GM21825 (cell line): ENCODE results near the gene DFFB.

Experiments
- ATAC-seq: cut with Tn5 transposase; IDR thresholded peaks from one replicate; pipeline ENCODE4 v1.9.1; 2021; ENCODE audit warnings: mild to moderate bottlenecking, moderate library complexity; ENCODE audit not compliant: unreplicated experiment

DFFB gene

DNA sequence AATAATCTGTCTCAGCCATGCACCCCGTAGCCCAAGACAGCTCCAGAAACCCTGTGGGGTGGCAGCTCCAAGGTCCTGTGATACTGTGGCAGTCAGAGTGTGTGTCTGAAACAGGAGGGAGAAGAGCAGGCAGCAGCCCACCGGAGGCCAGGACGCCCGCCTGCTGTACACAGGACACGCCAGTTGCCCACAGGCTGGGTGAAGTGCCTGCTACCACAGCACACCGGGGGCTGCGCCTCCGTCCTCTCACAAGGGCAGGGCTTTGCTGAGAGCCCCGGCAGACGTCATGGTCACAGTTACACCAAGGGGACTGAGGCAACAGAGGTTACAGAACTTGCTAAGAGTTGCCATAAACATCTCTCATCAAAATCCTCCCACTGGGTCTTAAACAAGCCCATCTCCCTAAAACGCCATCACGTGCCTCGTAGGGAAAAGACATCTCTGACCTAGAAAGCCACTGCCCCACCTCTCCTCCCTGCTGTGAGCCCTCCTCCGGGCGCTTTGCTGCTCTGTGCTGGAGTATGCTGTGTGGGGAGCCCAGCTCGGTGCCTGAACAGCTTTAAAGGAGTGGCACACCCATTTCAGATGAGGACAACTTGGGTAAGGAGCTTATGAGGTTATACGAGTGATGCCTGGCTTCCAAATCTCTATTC lies 37.5 kb downstream of the DFFB start:
- no peak for ATAC-seq

GRCh38 chr1:3895279-3895950 lies 38.1 kb downstream of the DFFB start:
- no peak for ATAC-seq

GRCh38 chr1:3895951-3896325 lies 38.7 kb downstream of the DFFB start:
- no peak for ATAC-seq

DNA sequence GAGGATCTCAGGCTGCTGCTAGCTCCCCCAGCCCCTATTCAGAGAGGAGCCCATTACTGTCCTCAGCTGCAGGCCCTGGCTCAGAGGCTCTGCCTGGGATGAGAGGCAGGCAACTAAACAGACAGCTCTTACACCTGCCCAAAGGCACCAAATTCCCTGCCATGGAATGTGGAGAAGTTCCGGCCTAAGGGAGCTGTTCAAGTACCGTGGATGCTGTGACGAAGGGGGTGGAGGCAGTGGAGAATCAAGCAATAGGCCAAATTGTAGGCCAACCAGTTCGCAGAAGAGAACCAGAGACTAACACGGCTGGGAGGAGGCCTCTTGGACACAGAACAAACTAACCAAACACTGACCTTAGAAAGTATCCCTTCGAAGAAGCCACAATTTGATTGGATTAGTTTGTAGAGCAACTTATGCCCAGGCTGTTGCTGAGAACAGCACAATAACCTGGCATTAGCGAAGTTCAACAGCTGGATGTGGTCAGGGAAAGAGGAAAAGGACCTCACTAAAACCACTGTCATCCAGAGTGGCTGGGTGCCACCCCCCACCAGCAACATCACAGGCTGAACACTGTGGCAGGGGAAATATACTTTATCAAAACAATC lies 39.2 kb downstream of the DFFB start:
- no peak for ATAC-seq

GRCh38 chr1:3898475-3898735 lies 41.1 kb downstream of the DFFB start:
- ATAC-seq: no peak

- no peak for ATAC-seq
Measured at GRCh38 chr1:3898994-3899753, 41.9 kb downstream of the DFFB start.

- ATAC-seq: peak; percentile 13
Measured at GRCh38 chr1:3899754-3900149, 42.5 kb downstream of the DFFB start.

- ATAC-seq: peak; percentile 59
Measured at GRCh38 chr1:3900150-3900968, 43.1 kb downstream of the DFFB start, which contains the start of gene C1orf174. C1orf174 (minus strand) TSS chr1:3900272; CDS start chr1:3900186, 86 bp downstream.

- ATAC-seq: peak; percentile 55
Measured at GRCh38 chr1:3900969-3901529, 43.8 kb downstream of the DFFB start.

- no peak for ATAC-seq
Measured at GRCh38 chr1:3902111-3902511, 44.8 kb downstream of the DFFB start.

GRCh38 chr1:3902571-3903091 lies 45.4 kb downstream of the DFFB start:
- ATAC-seq: no peak

GRCh38 chr1:3903141-3904005 lies 46.1 kb downstream of the DFFB start:
- no peak for ATAC-seq

- ATAC-seq: no peak
Measured at GRCh38 chr1:3904006-3904842, 46.9 kb downstream of the DFFB start.

- no peak for ATAC-seq
Measured at GRCh38 chr1:3904843-3905185, 47.5 kb downstream of the DFFB start.

- ATAC-seq: no peak
Measured at GRCh38 chr1:3905266-3905952, 48.1 kb downstream of the DFFB start.

DNA sequence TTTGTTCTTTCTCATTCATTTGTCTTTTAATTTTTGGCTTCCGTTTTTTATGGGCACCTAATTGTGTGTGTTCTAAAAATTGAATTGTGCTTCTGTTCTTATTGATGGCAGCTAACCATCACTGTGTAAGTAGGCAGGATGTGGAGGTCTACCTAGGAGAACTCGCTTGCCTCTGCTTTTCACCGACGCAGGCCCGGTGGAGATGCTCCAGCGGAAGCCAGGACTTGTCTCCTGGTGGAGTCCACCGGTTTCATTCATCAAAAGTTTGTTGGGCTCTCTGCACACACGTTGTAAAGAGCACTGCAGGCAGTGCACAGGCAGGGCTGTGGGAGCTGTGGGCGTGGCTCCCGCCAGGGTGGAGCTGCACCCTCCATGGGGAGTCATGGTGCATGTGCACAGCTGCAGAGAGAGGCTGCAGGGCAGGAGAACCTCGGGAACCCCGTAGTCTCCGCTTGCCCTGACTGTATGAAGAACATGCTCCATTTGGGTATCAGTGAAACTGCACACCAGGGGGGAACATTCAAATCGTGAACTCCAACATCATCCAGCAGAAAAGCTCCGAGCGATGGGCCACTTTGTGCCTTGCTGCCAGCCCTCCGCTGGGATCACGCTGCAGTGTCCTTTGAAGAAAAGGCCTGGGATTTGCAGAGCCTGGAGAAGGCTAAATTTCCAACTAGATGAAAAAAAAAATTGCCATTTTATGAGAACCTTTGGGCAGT lies 48.8 kb downstream of the DFFB start:
- no peak for ATAC-seq

- ATAC-seq: no peak
Measured at GRCh38 chr1:3906672-3907020, 49.4 kb downstream of the DFFB start.
